Prostate gland (tissue), 2 donors: ENCODE results near the gene KANK4. TPM values are rescaled to one million over a fixed set of nuclear protein-coding genes. Genes with fewer than 3 reads are reported as not detected.

Experiments used
- DNase-seq: peaks from one replicate; pipeline ENCODE4 v3.0.0-alpha.2; 2019; ENCODE audit warnings: low spot score
- H3K27ac ChIP-seq, 2 donors: fragments of 200-600 bp; sonication (generic); 2 replicates each; pipeline ENCODE4 v1.5.1; 2017 to 2019
- H3K27me3 ChIP-seq: fragments of 200-600 bp; sonication (generic); replicated peaks from 2 replicates; pipeline ENCODE4 v1.5.1; 2019; ENCODE audit not compliant: insufficient read depth
- H3K36me3 ChIP-seq, 2 donors: fragments of 200-600 bp; sonication (generic); 1 replicate in 1 of 2; 2 replicates in 1 of 2; pipeline versions ENCODE4 v1.5.1 to v1.8.1; 2017 to 2019
- H3K4me1 ChIP-seq: fragments of 200-600 bp; sonication (generic); replicated peaks from 2 replicates; pipeline ENCODE4 v1.5.1; 2019
- H3K4me3 ChIP-seq, 2 donors: fragments of 200-600 bp; sonication (generic); 2 replicates each; pipeline ENCODE4 v1.5.1; 2017 to 2019
- H3K9me3 ChIP-seq: fragments of 200-600 bp; sonication (generic); 2 replicates; pipeline ENCODE4 v1.5.1; 2017
- POLR2A ChIP-seq: fragments of 450-650 bp; IDR thresholded peaks from one replicate; pipeline ENCODE4 v1.6.1; 2016; ENCODE audit warnings: antibody characterized with exemption, mild to moderate bottlenecking
- POLR2AphosphoS5 ChIP-seq: sonication (generic); formaldehyde crosslinking; IDR thresholded peaks from one replicate; pipeline ENCODE4 v1.6.1; 2017; ENCODE audit warnings: antibody characterized with exemption
- WGBS: methylation state at CpG from one replicate; pipeline ENCODE4 v1.1.5; 2018; 5-methylcytosine and 5-hydroxymethylcytosine counted together
- intact Hi-C: fragments of 100-400 bp; cut with DNase I; formaldehyde crosslinking; loops from one replicate; pipeline ENCODE4 v1.14.2; 2022
- total RNA-seq, 2 donors: library from RNA; depleted of rRNA; stranded (reverse); fragments of >200 nt; gene quantifications; one replicate each; pipeline ENCODE4 v1.1.0, GENCODE V29; 2016
- TF ChIP-seq, protein P1 (sequence below), 4 experiments: fragments of 200-600 bp in 2 of 4; fragments of 450-650 bp in 2 of 4; sonication (generic) in 2 of 4; IDR thresholded peaks; 1 replicate in 3 of 4; 2 replicates in 1 of 4; pipeline ENCODE4 v1.5.1; 2016 to 2019; ENCODE audit warnings: antibody characterized with exemption in 4 of 4, mild to moderate bottlenecking in 2 of 4, moderate library complexity in 2 of 4

Gene KANK4
- total RNA-seq, 2 donors from 2014 or later, result 6.1 to 6.8 TPM

DNA sequence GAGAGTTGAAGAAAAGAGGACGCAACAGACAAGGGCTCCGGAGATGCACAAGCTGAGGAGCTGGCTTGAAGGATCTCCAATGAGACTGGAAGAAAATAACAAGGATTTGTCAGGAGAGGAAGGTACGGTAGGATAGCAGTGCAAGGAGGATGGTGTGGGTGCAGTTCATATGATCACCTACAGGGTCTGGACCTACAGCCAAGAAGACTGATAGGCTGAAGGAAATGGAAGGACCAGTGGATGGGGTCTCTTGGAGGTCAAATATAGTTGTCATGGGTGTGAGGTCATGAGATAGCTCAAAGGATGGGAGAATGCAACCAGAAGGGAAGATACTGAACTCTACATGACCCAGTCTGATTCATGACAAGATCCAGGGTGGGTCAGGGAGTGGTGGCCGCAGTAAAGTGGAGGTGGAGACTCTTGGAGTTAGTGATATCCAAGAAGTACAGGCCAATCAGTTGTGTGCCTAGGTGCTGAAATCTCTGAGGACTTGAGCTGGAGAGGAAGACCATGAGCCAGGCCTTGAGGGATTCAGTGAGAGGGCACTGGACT lies 15.3 kb upstream of the KANK4 start:
- TF ChIP-seq POLR2AphosphoS5, result no peak
- TF ChIP-seq, protein P1, sequence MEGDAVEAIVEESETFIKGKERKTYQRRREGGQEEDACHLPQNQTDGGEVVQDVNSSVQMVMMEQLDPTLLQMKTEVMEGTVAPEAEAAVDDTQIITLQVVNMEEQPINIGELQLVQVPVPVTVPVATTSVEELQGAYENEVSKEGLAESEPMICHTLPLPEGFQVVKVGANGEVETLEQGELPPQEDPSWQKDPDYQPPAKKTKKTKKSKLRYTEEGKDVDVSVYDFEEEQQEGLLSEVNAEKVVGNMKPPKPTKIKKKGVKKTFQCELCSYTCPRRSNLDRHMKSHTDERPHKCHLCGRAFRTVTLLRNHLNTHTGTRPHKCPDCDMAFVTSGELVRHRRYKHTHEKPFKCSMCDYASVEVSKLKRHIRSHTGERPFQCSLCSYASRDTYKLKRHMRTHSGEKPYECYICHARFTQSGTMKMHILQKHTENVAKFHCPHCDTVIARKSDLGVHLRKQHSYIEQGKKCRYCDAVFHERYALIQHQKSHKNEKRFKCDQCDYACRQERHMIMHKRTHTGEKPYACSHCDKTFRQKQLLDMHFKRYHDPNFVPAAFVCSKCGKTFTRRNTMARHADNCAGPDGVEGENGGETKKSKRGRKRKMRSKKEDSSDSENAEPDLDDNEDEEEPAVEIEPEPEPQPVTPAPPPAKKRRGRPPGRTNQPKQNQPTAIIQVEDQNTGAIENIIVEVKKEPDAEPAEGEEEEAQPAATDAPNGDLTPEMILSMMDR (IDR thresholded peaks at IDR 0.05), result no peak
- no peak for TF ChIP-seq POLR2A
- Histone ChIP-seq H3K4me3 (no peak overlapping the region), H3K4me1 (no peaks in the 10 kb centered on the region), H3K36me3 (no peaks in the 10 kb centered on the region), H3K9me3 (no peaks in the 10 kb centered on the region), H3K27me3 (no peaks in the 10 kb centered on the region), H3K27ac (no peak overlapping the region)
- 97% methylated on average over 4 of the region's 4 CpGs for WGBS
- intact Hi-C loops, result no loop called here
- no peak for DNase-seq

DNA sequence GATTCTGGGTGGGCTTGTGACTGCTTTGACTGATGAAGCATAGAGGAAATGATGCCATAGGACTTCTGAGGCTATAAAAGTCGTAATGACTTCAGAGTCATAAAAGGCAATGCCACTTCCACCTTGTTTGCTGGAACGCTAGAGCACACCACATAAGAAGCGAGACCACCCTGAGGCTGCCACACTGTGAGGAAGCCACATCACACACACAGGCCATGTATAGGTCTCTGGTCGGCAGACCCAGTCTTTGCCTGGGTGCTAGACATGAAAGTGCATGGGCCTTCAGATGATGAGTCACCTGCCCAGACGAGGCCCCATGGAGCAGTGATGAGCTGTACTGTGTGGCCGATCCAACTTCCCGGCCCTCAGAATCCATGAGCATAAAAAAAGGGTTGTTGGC lies 14.2 kb upstream of the KANK4 start:
- WGBS, result 80% methylated on average over 7 of the region's 7 CpGs
- H3K9me3 ChIP-seq, result no peaks in the 10 kb centered on the region
- no peaks in the 10 kb centered on the region for H3K4me1 ChIP-seq
- intact Hi-C loops, result no loop called here
- no peaks in the 10 kb centered on the region for H3K27me3 ChIP-seq
- no peak overlapping the region for H3K4me3 ChIP-seq
- H3K27ac ChIP-seq, result no peak overlapping the region
- no peaks in the 10 kb centered on the region for H3K36me3 ChIP-seq
- DNase-seq, result no peak
- TF ChIP-seq POLR2AphosphoS5, result no peak
- TF ChIP-seq POLR2A, result no peak
- TF ChIP-seq, protein P1 (IDR thresholded peaks at IDR 0.05), result no peak

DNA sequence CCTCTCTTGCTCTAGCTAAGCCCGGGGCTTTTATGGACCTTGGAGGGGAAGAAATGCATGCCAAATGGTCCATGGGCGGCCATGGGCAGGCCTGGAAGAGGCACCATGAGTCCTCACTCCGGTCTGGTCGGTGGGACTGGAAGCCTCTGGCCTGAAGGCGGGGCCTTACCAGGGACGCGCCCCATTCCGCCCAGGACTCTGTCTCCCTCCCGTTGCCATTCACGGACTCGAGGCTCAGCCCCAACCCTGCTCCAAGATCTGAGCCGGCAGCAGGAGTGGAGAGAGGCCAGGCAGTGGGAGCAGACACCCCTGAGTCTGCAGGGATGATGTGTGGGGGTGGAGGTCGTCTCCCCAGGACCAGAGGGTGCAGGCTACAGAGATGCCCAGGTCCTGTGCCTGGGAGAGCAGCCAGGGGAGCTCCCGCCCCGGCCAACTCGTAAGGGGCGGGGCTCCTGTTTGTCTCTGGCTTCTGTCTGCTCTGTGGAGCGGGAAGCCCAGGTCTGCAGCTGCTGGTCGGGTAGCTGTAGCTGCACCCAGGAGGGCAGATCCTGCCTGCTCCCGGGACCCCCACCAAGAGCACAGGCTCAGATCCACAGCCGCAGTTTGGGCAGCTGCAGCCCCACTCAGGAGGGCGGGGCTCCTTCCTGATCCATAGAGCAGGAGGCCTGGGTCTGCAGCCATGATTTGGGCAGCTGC lies 8.3 kb upstream of the KANK4 start:
- Histone ChIP-seq H3K9me3 (no peaks in the 10 kb centered on the region), H3K4me1 (no peaks in the 10 kb centered on the region), H3K27ac (no peak overlapping the region), H3K27me3 (no peaks in the 10 kb centered on the region), H3K36me3 (no peaks in the 10 kb centered on the region), H3K4me3 (no peak overlapping the region)
- WGBS, result 60% methylated on average over 17 of the region's 22 CpGs
- intact Hi-C loops, result no loop called here
- TF ChIP-seq, protein P1 (IDR thresholded peaks at IDR 0.05), result no peak
- TF ChIP-seq POLR2A (no peak), POLR2AphosphoS5 (no peak)
- no peak for DNase-seq

DNA sequence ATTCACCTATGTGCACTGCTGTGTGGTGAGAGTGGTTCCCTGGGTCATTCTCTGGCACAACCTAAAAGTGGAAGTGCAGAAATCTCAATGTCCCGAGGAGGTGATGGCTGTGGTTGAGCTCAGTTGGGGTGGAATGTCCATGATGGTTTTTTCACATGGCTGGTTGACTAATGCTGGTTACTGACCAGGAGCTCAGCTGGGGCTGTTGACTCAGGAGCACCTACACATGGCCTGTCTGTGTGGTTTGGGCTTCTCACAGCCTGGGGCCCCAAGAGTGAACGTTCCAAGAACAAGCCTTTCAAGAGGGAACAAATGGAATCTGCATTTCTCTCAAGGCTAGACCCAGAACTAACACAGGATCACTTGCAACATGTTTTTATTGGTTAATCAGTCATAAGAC lies 6.4 kb upstream of the KANK4 start:
- Histone ChIP-seq H3K9me3 (no peaks in the 10 kb centered on the region), H3K4me3 (no peak overlapping the region), H3K36me3 (no peaks in the 10 kb centered on the region), H3K27me3 (no peaks in the 10 kb centered on the region), H3K27ac (no peak overlapping the region), H3K4me1 (no peaks in the 10 kb centered on the region)
- WGBS, result 64% methylated on average over 2 of the region's 2 CpGs
- intact Hi-C loops, result no loop called here
- no peak for DNase-seq
- TF ChIP-seq POLR2A, result no peak
- TF ChIP-seq POLR2AphosphoS5, result no peak
- TF ChIP-seq, protein P1 (IDR thresholded peaks at IDR 0.05), result no peak

DNA sequence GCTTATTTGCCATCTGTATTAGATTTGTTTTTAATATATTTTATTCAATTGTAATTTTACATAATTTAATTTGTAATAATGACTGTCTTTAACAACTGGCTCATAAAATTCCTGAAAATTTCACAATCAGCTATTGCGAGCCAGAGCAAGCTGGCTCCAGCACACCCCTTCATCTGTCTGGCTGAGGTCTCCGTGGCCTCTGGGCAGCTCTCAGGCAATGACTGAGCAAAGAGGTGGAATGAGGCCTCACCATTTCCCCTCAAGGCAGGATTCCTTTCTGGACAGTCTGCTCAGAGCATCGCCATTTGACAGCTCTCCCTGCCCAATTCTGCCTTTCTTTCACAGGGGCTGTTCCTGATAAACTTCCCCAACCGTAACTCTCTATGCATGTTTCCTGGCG lies 5.8 kb upstream of the KANK4 start:
- no peaks in the 10 kb centered on the region for H3K4me1 ChIP-seq
- no peak for DNase-seq
- 39% methylated on average over 5 of the region's 5 CpGs for WGBS
- no peak overlapping the region for H3K4me3 ChIP-seq
- intact Hi-C loops, result no loop called here
- H3K9me3 ChIP-seq, result no peaks in the 10 kb centered on the region
- no peak overlapping the region for H3K27ac ChIP-seq
- H3K27me3 ChIP-seq, result no peaks in the 10 kb centered on the region
- TF ChIP-seq POLR2A (no peak), POLR2AphosphoS5 (no peak)
- TF ChIP-seq, protein P1 (IDR thresholded peaks at IDR 0.05), result no peak
- H3K36me3 ChIP-seq, result no peaks in the 10 kb centered on the region
